Vagina (tissue), 2 donors: ENCODE results near the gene KCNQ2.

ENCODE experiments used
- CTCF ChIP-seq, 3 experiments: fragments of 450-650 bp in 2 of 3; fragments of 200-600 bp in 1 of 3; sonication (generic) in 1 of 3; IDR thresholded peaks; one replicate each; pipeline ENCODE4 v1.5.1; 2017 to 2019; ENCODE audit warnings: antibody characterized with exemption in 3 of 3, mild to moderate bottlenecking in 2 of 3, moderate library complexity in 2 of 3
- POLR2A ChIP-seq, 2 donors: fragments of 450-650 bp; IDR thresholded peaks; one replicate each; pipeline ENCODE4 v1.6.1; 2017; ENCODE audit warnings: antibody characterized with exemption in 2 of 2, mild to moderate bottlenecking in 2 of 2, moderate library complexity in 2 of 2
- POLR2AphosphoS5 ChIP-seq, 2 donors: sonication (generic); formaldehyde crosslinking; IDR thresholded peaks; one replicate each; pipeline ENCODE4 v1.9.0; 2017; ENCODE audit warnings: antibody characterized with exemption in 2 of 2, mild to moderate bottlenecking in 2 of 2, low read depth in 1 of 2; ENCODE audit not compliant: insufficient read depth in 1 of 2

GRCh38 chr20:63419299-63419698 lies 53.2 kb downstream of the KCNQ2 start:
- no peak for TF ChIP-seq POLR2A (IDR thresholded peaks at IDR 0.05)
- no peak for TF ChIP-seq CTCF (IDR thresholded peaks at IDR 0.05)
- TF ChIP-seq POLR2AphosphoS5 (IDR thresholded peaks at IDR 0.05; ENCODE audit: insufficient read depth in 1 of 2, low read depth in 1 of 2): no peak
